Measurements from ENCODE around the gene KLHL14. TPM values are rescaled to one million over a fixed set of nuclear protein-coding genes. Genes with fewer than 3 reads are reported as not detected.

KLHL14 gene
- total RNA-seq (under 1 TPM in 5 of 9 donors, not detected in 4; 0.10 to 0.34 (median 0.16) TPM), polyA plus RNA-seq (under 1 TPM; 0.07 to 0.08 TPM)
- long read RNA-seq, donor 1: 0 reads
- long read RNA-seq, donor 2: 0 reads
- long read RNA-seq, donor 3: 0 reads

GRCh38 chr18:32772581-32773381 lies at the start of gene KLHL14:
KLHL14 (minus strand) TSS chr18:32773023; CDS start chr18:32770591, 2,432 bp downstream.
- 39 to 51% (median 47%) methylated on average over 17 of the region's 17 CpGs for WGBS, 4 donors
- no peak for ATAC-seq
- Histone ChIP-seq H3K4me3 (peak within 1 kb of the TSS; percentile 26 to 58 (median 46)), H3K27ac (no peak within 1 kb of the TSS), H3K9me3 (no peaks in the 10 kb centered on the region), H3K4me1 (peaks cover 0 to 32% (median 12%) of the 10 kb centered on the region in 12 donors), H3K27me3 (peaks cover 18 to 45% (median 34%) of the 10 kb centered on the region in 9 donors), H3K36me3 (no peaks in the 10 kb centered on the region)
- intact Hi-C loops (cut with DNase I): no loop called here
- TF ChIP-seq CTCF (IDR thresholded peaks at IDR 0.05): no peak
- no peak for TF ChIP-seq POLR2A (IDR thresholded peaks at IDR 0.05)
- DNase-seq: no peak

GRCh38 chr18:32822197-32822596 lies 49.4 kb upstream of the KLHL14 start:
- WGBS, 4 donors: 84 to 90% (median 87%) methylated on average over 16 of the region's 16 CpGs
- DNase-seq (no peak), ATAC-seq (no peak)
- intact Hi-C loops (cut with DNase I): no loop called here
- Histone ChIP-seq H3K36me3 (no peaks in the 10 kb centered on the region), H3K27me3 (no peaks in the 10 kb centered on the region), H3K4me1 (no peaks in the 10 kb centered on the region), H3K27ac (no peak overlapping the region), H3K4me3 (no peak overlapping the region), H3K9me3 (no peaks in the 10 kb centered on the region)
- TF ChIP-seq CTCF (IDR thresholded peaks at IDR 0.05) (no peak), POLR2A (IDR thresholded peaks at IDR 0.05) (no peak)

GRCh38 chr18:32815881-32816280 lies 43.1 kb upstream of the KLHL14 start:
- ATAC-seq: no peak
- Histone ChIP-seq H3K27me3 (no peaks in the 10 kb centered on the region), H3K36me3 (no peaks in the 10 kb centered on the region), H3K9me3 (no peaks in the 10 kb centered on the region), H3K4me1 (no peaks in the 10 kb centered on the region), H3K27ac (no peak overlapping the region), H3K4me3 (no peak overlapping the region)
- TF ChIP-seq CTCF (IDR thresholded peaks at IDR 0.05) (no peak), POLR2A (IDR thresholded peaks at IDR 0.05) (no peak)
- intact Hi-C loops (cut with DNase I): no loop called here
- 64 to 71% (median 68%) methylated on average over 3 of the region's 3 CpGs for WGBS, 4 donors
- DNase-seq: no peak

- DNase-seq (no peak), ATAC-seq (no peak)
- 11 to 39% (median 27%) methylated on average over 3 of the region's 3 CpGs for WGBS, 4 donors
- H3K9me3 ChIP-seq: no peaks in the 10 kb centered on the region
- no peak for TF ChIP-seq POLR2A (IDR thresholded peaks at IDR 0.05)
- no peak for TF ChIP-seq CTCF (IDR thresholded peaks at IDR 0.05)
- H3K36me3 ChIP-seq: no peaks in the 10 kb centered on the region
- H3K27me3 ChIP-seq: no peaks in the 10 kb centered on the region
- no peaks in the 10 kb centered on the region for H3K4me1 ChIP-seq
- no peak overlapping the region for H3K4me3 ChIP-seq
- intact Hi-C loops (cut with DNase I): no loop called here
- H3K27ac ChIP-seq: no peak overlapping the region
These were observed 39.5 kb upstream of the KLHL14 start for GRCh38 chr18:32812342-32812741.

All from heart left ventricle (tissue), 16 donors.